Peyer's patch (tissue), 4 donors: ENCODE measurements around the gene DYNC1I2.

Experiments
- CTCF ChIP-seq, 6 experiments: fragments of 450-650 bp in 4 of 6; fragments of 200-600 bp in 2 of 6; sonication (generic) in 1 of 6; IDR thresholded peaks; one replicate each; pipeline ENCODE4 v1.5.1; 2017 to 2019; ENCODE audit warnings: antibody characterized with exemption in 6 of 6, mild to moderate bottlenecking in 3 of 6, moderate library complexity in 1 of 6
- POLR2A ChIP-seq, 2 donors: fragments of 450-650 bp; IDR thresholded peaks; one replicate each; pipeline ENCODE4 v1.5.1; 2017; ENCODE audit warnings: antibody characterized with exemption in 2 of 2, mild to moderate bottlenecking in 2 of 2, moderate library complexity in 2 of 2

- TF ChIP-seq CTCF (IDR thresholded peaks at IDR 0.05): no peak
- no peak for TF ChIP-seq POLR2A (IDR thresholded peaks at IDR 0.05)
These were observed 20.2 kb upstream of the DYNC1I2 start for GRCh38 chr2:171667041-171667440.
